ENCODE measurements around the gene OLFML2A.

DNA sequence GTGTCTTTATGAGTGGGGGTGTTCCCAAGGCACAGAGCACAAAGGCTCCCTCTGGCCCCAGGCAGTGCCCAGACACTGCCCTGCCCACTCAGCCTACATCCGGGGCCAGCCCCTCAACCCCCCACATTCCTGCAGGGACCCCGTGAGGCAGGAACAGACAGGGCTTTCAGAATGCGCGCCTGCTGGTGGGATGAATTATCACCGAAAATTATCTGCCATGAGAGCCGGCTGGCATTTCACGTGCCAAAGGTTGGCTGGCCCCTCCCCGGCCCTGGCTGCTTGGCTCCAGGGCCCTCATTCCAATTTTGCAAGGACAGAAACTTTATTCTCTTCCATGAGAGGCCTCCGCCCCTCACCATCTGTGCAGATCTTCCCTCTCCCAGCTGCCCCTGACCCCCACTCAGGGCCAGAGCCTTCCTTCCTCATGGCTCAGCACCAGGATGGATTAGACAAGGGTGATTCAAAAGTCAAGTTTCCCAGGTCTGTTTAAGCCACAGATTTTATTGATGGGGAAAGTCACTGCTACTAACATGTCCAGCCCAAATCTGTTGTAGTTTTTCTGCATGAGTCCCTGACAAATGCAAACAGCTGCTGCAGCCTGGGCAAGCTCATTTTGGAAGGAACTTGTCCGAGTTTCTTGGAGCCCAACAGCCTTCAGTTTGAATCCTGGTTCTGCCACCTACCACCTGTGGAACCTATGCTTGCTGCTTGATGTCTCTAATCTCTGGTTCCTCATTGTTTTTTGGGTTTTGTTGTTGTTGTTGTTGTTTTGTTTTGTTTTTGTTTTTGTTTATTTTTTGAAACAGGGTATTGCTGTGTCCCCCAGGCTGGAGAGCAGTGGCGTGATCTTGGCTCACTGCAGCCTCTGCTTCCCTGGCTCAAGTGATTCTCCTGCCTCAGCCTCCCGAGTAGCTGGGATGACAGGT lies 44.0 kb downstream of the OLFML2A start:
- TF ChIP-seq, protein P1, sequence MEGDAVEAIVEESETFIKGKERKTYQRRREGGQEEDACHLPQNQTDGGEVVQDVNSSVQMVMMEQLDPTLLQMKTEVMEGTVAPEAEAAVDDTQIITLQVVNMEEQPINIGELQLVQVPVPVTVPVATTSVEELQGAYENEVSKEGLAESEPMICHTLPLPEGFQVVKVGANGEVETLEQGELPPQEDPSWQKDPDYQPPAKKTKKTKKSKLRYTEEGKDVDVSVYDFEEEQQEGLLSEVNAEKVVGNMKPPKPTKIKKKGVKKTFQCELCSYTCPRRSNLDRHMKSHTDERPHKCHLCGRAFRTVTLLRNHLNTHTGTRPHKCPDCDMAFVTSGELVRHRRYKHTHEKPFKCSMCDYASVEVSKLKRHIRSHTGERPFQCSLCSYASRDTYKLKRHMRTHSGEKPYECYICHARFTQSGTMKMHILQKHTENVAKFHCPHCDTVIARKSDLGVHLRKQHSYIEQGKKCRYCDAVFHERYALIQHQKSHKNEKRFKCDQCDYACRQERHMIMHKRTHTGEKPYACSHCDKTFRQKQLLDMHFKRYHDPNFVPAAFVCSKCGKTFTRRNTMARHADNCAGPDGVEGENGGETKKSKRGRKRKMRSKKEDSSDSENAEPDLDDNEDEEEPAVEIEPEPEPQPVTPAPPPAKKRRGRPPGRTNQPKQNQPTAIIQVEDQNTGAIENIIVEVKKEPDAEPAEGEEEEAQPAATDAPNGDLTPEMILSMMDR (IDR thresholded peaks at IDR 0.05; ENCODE audit: insufficient read depth, low read length, poor library complexity, severe bottlenecking), result no peak
- no peak for TF ChIP-seq EZH2phosphoT487 (conservative IDR thresholded peaks at IDR 0.05; ENCODE audit: low read length)
